ENCODE results near the gene SCG3. TPM values are rescaled to one million over a fixed set of nuclear protein-coding genes. Genes with fewer than 3 reads are reported as not detected.

SCG3 gene
- total RNA-seq, 1 experiment from 2014 or later = 22.7 TPM

GRCh38 chr15:51727141-51727897 lies 46.0 kb downstream of the SCG3 start:
- H4K5ac ChIP-seq (ENCODE audit: insufficient read length, low read depth, low read length) = no peak overlapping the region
- H4K91ac ChIP-seq (ENCODE audit: insufficient read length, low read depth, low read length) = no peak overlapping the region
- H3K9ac ChIP-seq (ENCODE audit: extremely low read depth, insufficient read length, low read length) = no peak overlapping the region

More at GRCh38 chr15:51727141-51727897, 46.0 kb downstream of the SCG3 start:
- Histone ChIP-seq H3K23ac (ENCODE audit: insufficient read length, low read depth, low read length) (no peak overlapping the region), H2AFZ (ENCODE audit: low read length) (no peak overlapping the region), H3T11ph (ENCODE audit: low read length) (no peak overlapping the region), H3K27ac (ENCODE audit: insufficient read length, low read depth, low read length) (no peak overlapping the region), H2BK15ac (ENCODE audit: low read depth, low read length) (no peak overlapping the region), H4K8ac (replicated peaks; ENCODE audit: insufficient read length, low read depth, low read length) (no peak overlapping the region), H4K20me1 (ENCODE audit: control insufficient read depth, insufficient read depth, insufficient read length) (no peaks in the 10 kb centered on the region), H3K27me3 (ENCODE audit: insufficient read depth, low read length) (no peaks in the 10 kb centered on the region), H3K79me2 (ENCODE audit: insufficient read depth, low read length) (no peaks in the 10 kb centered on the region), H3K4me1 (ENCODE audit: insufficient read depth, low read length) (peaks cover 7% of the 10 kb centered on the region; the same call in 1 of the 2 replicates), H3K4ac (ENCODE audit: low read depth, low read length) (no peak overlapping the region), H2AK5ac (ENCODE audit: insufficient read length, low read length) (no peak overlapping the region), H2BK12ac (ENCODE audit: insufficient read length, low read depth, low read length) (no peak overlapping the region), H3K9me3 (ENCODE audit: control insufficient read depth, low read depth, low read length) (no peaks in the 10 kb centered on the region), H2BK20ac (ENCODE audit: low read depth, low read length, poor library complexity, severe bottlenecking) (no peak overlapping the region), H3K56ac (ENCODE audit: insufficient read length, low read depth, low read length) (no peak overlapping the region), H3K18ac (ENCODE audit: insufficient read length, low read depth, low read length) (no peak overlapping the region), H3K14ac (ENCODE audit: insufficient read depth, low read length) (no peak overlapping the region; the same call in 1 of the 2 replicates), H3K79me1 (ENCODE audit: insufficient read depth, low read depth, low read length, poor library complexity, severe bottlenecking) (no peaks in the 10 kb centered on the region), H2BK120ac (ENCODE audit: low read depth, low read length, poor library complexity, severe bottlenecking) (no peak overlapping the region), H3K23me2 (ENCODE audit: insufficient read length, low read depth, low read length, poor library complexity, severe bottlenecking) (no peaks in the 10 kb centered on the region), H3K4me2 (ENCODE audit: insufficient read depth, insufficient read length, low read length) (no peak overlapping the region), H2BK5ac (ENCODE audit: insufficient read length, low read length) (no peak overlapping the region)
- Mint-ChIP-seq H3K27me3 (ENCODE audit: low read depth) (peaks cover 5% of the 10 kb centered on the region; the same call in 1 of the 2 replicates), H3K4me3 (no peak overlapping the region), H3K9me3 (no peaks in the 10 kb centered on the region; a peak in 1 of 5 replicates), H3K4me1 (peaks cover 36% of the 10 kb centered on the region in 2 experiments), H3K27ac (no peak overlapping the region), H3K36me3 (ENCODE audit: insufficient read depth in 1 of 3, low read depth in 3 of 3) (no peaks in the 10 kb centered on the region)
- DNase-seq = no peak
- WGBS (ENCODE audit: extremely low coverage, insufficient read length, low lambda C conversion rate) = no CpG with 5 or more reads among the region's 4 CpGs
- TF ChIP-seq, protein P1, sequence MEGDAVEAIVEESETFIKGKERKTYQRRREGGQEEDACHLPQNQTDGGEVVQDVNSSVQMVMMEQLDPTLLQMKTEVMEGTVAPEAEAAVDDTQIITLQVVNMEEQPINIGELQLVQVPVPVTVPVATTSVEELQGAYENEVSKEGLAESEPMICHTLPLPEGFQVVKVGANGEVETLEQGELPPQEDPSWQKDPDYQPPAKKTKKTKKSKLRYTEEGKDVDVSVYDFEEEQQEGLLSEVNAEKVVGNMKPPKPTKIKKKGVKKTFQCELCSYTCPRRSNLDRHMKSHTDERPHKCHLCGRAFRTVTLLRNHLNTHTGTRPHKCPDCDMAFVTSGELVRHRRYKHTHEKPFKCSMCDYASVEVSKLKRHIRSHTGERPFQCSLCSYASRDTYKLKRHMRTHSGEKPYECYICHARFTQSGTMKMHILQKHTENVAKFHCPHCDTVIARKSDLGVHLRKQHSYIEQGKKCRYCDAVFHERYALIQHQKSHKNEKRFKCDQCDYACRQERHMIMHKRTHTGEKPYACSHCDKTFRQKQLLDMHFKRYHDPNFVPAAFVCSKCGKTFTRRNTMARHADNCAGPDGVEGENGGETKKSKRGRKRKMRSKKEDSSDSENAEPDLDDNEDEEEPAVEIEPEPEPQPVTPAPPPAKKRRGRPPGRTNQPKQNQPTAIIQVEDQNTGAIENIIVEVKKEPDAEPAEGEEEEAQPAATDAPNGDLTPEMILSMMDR (conservative IDR thresholded peaks at IDR 0.05) = no peak
